GM19324 (cell line): ENCODE data around the gene MIGA2.

Experiments used
- ATAC-seq: cut with Tn5 transposase; IDR thresholded peaks from one replicate; pipeline ENCODE4 v1.9.1; 2021; ENCODE audit warnings: mild to moderate bottlenecking, moderate library complexity; ENCODE audit not compliant: unreplicated experiment, low FRiP score

MIGA2 gene

GRCh38 chr9:129070696-129071525, 34.5 kb downstream of the MIGA2 start:
- no peak for ATAC-seq

- no peak for ATAC-seq
These were observed 35.2 kb downstream of the MIGA2 start for GRCh38 chr9:129071526-129072126.

- ATAC-seq, result no peak
These were observed 35.7 kb downstream of the MIGA2 start for GRCh38 chr9:129072171-129072570.

- ATAC-seq, result no peak
These were observed 37.0 kb downstream of the MIGA2 start for GRCh38 chr9:129073404-129073803.

GRCh38 chr9:129074106-129074505, 37.7 kb downstream of the MIGA2 start:
- ATAC-seq, result no peak

GRCh38 chr9:129075996-129076639, 39.7 kb downstream of the MIGA2 start:
- no peak for ATAC-seq

- no peak for ATAC-seq
These were observed 40.2 kb downstream of the MIGA2 start for GRCh38 chr9:129076640-129077037.

GRCh38 chr9:129077236-129077635, 40.8 kb downstream of the MIGA2 start:
- no peak for ATAC-seq

GRCh38 chr9:129078691-129079503, 42.5 kb downstream of the MIGA2 start:
- ATAC-seq, result no peak

GRCh38 chr9:129079829-129080228, 43.4 kb downstream of the MIGA2 start:
- no peak for ATAC-seq

- no peak for ATAC-seq
These were observed 43.8 kb downstream of the MIGA2 start for GRCh38 chr9:129080298-129080600.

GRCh38 chr9:129080601-129081387, 44.4 kb downstream of the MIGA2 start, which contains the start of gene DOLPP1:
Gene DOLPP1 (plus strand): TSS chr9:129081111. CDS start chr9:129081132, 21 bp downstream.
- ATAC-seq, result peak; percentile 95

- no peak for ATAC-seq
These were observed 45.0 kb downstream of the MIGA2 start for GRCh38 chr9:129081388-129081904.

GRCh38 chr9:129084087-129084486, 47.7 kb downstream of the MIGA2 start:
- ATAC-seq, result no peak

- ATAC-seq, result no peak
These were observed 52.8 kb downstream of the MIGA2 start for GRCh38 chr9:129089246-129089645.

- no peak for ATAC-seq
These were observed 57.4 kb downstream of the MIGA2 start for GRCh38 chr9:129093602-129094386.

- no peak for ATAC-seq
These were observed 58.2 kb downstream of the MIGA2 start for GRCh38 chr9:129094387-129095169.

- no peak for ATAC-seq
These were observed 58.8 kb downstream of the MIGA2 start for GRCh38 chr9:129095170-129095667.
